Peyer's patch (tissue), 4 donors: Measurements from ENCODE around the gene BGN.

Experiments
- POLR2A ChIP-seq, 2 donors: fragments of 450-650 bp; IDR thresholded peaks; one replicate each; pipeline ENCODE4 v1.5.1; 2017; ENCODE audit warnings: antibody characterized with exemption in 2 of 2, mild to moderate bottlenecking in 2 of 2, moderate library complexity in 2 of 2
- TF ChIP-seq, protein P1 (sequence below), 6 experiments: fragments of 450-650 bp in 4 of 6; fragments of 200-600 bp in 2 of 6; sonication (generic) in 1 of 6; IDR thresholded peaks; one replicate each; pipeline ENCODE4 v1.5.1; 2017 to 2019; ENCODE audit warnings: antibody characterized with exemption in 6 of 6, mild to moderate bottlenecking in 3 of 6, moderate library complexity in 1 of 6

DNA sequence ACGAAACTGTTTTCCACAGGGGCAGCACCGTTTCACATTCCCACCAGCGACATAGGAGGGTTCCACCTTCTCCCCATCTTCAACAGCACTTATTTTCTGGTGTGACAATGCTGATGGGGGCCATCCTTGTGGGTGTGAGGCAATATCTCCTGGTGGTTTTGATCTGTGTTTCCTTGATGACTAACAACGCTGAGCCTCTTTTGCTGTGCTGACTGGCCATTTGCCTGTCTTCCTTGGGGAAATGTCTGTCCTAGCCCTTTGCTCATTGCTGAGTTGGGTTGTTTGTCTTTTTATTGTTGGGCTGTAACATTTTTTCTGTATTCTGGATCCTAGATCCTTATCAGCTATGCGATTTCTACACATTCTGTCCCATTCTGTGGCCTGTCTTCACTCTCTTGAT lies 56.4 kb downstream of the BGN start:
- TF ChIP-seq, protein P1, sequence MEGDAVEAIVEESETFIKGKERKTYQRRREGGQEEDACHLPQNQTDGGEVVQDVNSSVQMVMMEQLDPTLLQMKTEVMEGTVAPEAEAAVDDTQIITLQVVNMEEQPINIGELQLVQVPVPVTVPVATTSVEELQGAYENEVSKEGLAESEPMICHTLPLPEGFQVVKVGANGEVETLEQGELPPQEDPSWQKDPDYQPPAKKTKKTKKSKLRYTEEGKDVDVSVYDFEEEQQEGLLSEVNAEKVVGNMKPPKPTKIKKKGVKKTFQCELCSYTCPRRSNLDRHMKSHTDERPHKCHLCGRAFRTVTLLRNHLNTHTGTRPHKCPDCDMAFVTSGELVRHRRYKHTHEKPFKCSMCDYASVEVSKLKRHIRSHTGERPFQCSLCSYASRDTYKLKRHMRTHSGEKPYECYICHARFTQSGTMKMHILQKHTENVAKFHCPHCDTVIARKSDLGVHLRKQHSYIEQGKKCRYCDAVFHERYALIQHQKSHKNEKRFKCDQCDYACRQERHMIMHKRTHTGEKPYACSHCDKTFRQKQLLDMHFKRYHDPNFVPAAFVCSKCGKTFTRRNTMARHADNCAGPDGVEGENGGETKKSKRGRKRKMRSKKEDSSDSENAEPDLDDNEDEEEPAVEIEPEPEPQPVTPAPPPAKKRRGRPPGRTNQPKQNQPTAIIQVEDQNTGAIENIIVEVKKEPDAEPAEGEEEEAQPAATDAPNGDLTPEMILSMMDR (IDR thresholded peaks at IDR 0.05): no peak
- no peak for TF ChIP-seq POLR2A (IDR thresholded peaks at IDR 0.05)
